Fibroblast of lung (primary cell): ENCODE data around the gene CDKAL1. TPM values are rescaled to one million over a fixed set of nuclear protein-coding genes. Genes with fewer than 3 reads are reported as not detected.

Source experiments
- DNase-seq, 2 donors: peaks; one replicate each; pipeline versions ENCODE4 v3.0.0 to v3.0.0-alpha.2; 2010; ENCODE audit warnings: low read depth in 2 of 2
- H2AFZ ChIP-seq: 2 replicates; pipeline ENCODE4 v1.5.1; 2012; ENCODE audit warnings: low read length, control low read depth, inconsistent platforms
- H3K27ac ChIP-seq: 2 replicates; pipeline ENCODE4 v1.5.1; 2011; ENCODE audit warnings: low read length, control low read depth; ENCODE audit not compliant: insufficient read depth
- H3K27me3 ChIP-seq: 2 replicates; pipeline ENCODE4 v1.5.1; 2011; ENCODE audit warnings: mild to moderate bottlenecking, low read length; ENCODE audit not compliant: control insufficient read depth, insufficient read depth
- H3K36me3 ChIP-seq: 2 replicates; pipeline ENCODE4 v1.5.1; 2011; ENCODE audit warnings: low read length; ENCODE audit not compliant: control insufficient read depth, insufficient read depth
- H3K4me1 ChIP-seq: 2 replicates; pipeline ENCODE4 v1.5.1; 2011; ENCODE audit warnings: low read length; ENCODE audit not compliant: control insufficient read depth, insufficient read depth; ENCODE audit errors: extremely low read depth
- H3K4me2 ChIP-seq: 2 replicates; pipeline ENCODE4 v1.5.1; 2011; ENCODE audit warnings: low read length, control low read depth; ENCODE audit not compliant: insufficient read depth; ENCODE audit errors: extremely low read depth
- H3K4me3 ChIP-seq, 4 experiments: fragments of 200-600 bp in 1 of 4; sonication (generic) in 1 of 4; replicated peaks in 1 of 4; 2 replicates each; pipeline ENCODE4 v1.5.1; 2011 to 2016; ENCODE audit warnings: low read length in 4 of 4, low read depth in 3 of 4, mild to moderate bottlenecking in 3 of 4, control low read depth in 2 of 4, inconsistent platforms in 1 of 4, mixed read lengths in 1 of 4; ENCODE audit not compliant: insufficient read depth in 1 of 4; ENCODE audit errors: control extremely low read depth in 1 of 4
- H3K79me2 ChIP-seq: 2 replicates; pipeline ENCODE4 v1.5.1; 2012; ENCODE audit warnings: mild to moderate bottlenecking, low read length, inconsistent platforms; ENCODE audit not compliant: control insufficient read depth, insufficient read depth
- H3K9ac ChIP-seq: 2 replicates; pipeline ENCODE4 v1.5.1; 2011; ENCODE audit warnings: mild to moderate bottlenecking, low read length, control low read depth; ENCODE audit not compliant: insufficient read depth
- H3K9me3 ChIP-seq: 2 replicates; pipeline ENCODE4 v1.5.1; 2012; ENCODE audit warnings: low read depth, low read length; ENCODE audit not compliant: control insufficient read depth, insufficient read depth
- H4K20me1 ChIP-seq: 2 replicates; pipeline ENCODE4 v1.5.1; 2011; ENCODE audit warnings: low read length; ENCODE audit not compliant: control insufficient read depth, insufficient read depth; ENCODE audit errors: extremely low read depth
- EZH2 ChIP-seq: IDR thresholded peaks from 2 replicates; pipeline ENCODE4 v1.5.1; 2012; ENCODE audit warnings: low read length, control low read depth, mild to moderate bottlenecking; ENCODE audit errors: missing control alignments
- polyA plus RNA-seq, 2 donors: library from polyadenylated mRNA; depleted of rRNA in 1 of 2; stranded (reverse) in 1 of 2; unstranded in 1 of 2; fragments of >200 nt; gene quantifications; 2 replicates each; pipeline ENCODE4 v1.2.1, GENCODE V29; 2011 to 2012; ENCODE audit warnings: missing spikeins in 1 of 2
- total RNA-seq: library from RNA; depleted of rRNA; stranded (reverse); fragments of >200 nt; gene quantifications from 2 replicates; pipeline ENCODE4 v1.2.1, GENCODE V29; 2014
- TF ChIP-seq, protein P1 (sequence below), 2 donors: IDR thresholded peaks in 1 of 2; conservative IDR thresholded peaks in 1 of 2; 1 replicate in 1 of 2; 2 replicates in 1 of 2; pipeline ENCODE4 v1.5.1; 2011 to 2012; ENCODE audit warnings: low read length in 2 of 2, control low read depth in 1 of 2, inconsistent platforms in 1 of 2, low read depth in 1 of 2, mild to moderate bottlenecking in 1 of 2

CDKAL1 gene
- total and polyA plus RNA-seq, 2 donors (not counting 1 experiment from before 2014, with no cell fraction given): 7.4 to 15.0 TPM

DNA sequence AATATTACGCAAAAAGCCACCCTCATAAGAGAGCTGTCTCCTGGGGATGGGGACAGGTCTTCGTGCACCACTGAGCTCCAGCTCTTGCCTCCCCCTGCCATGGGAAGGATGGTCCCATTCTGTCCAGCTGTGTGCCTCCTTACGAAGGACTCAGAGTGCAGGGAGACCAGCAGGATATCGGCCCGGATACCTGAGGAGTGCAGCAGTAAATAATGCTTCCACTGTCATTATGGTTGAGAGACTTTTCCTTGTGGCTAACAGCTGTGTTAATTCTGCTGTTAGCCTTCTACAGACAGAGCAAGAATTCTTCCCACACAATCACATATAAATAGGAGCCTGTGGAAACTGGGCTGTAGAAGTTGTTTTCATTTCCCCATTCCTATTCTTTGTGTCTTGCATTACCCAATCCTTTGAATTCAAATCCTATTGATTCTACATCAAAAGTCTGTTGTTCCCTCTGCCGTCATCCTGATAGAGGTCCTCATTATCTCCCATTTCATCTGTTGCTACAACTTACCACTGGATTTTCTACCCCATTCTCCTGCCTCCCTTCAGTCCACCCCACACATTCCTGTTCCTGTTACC, 694.7 kb downstream of the CDKAL1 start:
- Histone ChIP-seq H3K4me3 (no peak overlapping the region), H3K36me3 (no peaks in the 10 kb centered on the region), H3K79me2 (no peaks in the 10 kb centered on the region), H3K9ac (no peak overlapping the region), H2AFZ (no peak overlapping the region), H3K4me2 (no peak overlapping the region), H4K20me1 (no peaks in the 10 kb centered on the region), H3K4me1 (no peaks in the 10 kb centered on the region), H3K27me3 (no peaks in the 10 kb centered on the region), H3K9me3 (no peaks in the 10 kb centered on the region), H3K27ac (no peak overlapping the region)
- DNase-seq: no peak
- TF ChIP-seq EZH2: no peak
- TF ChIP-seq, protein P1, sequence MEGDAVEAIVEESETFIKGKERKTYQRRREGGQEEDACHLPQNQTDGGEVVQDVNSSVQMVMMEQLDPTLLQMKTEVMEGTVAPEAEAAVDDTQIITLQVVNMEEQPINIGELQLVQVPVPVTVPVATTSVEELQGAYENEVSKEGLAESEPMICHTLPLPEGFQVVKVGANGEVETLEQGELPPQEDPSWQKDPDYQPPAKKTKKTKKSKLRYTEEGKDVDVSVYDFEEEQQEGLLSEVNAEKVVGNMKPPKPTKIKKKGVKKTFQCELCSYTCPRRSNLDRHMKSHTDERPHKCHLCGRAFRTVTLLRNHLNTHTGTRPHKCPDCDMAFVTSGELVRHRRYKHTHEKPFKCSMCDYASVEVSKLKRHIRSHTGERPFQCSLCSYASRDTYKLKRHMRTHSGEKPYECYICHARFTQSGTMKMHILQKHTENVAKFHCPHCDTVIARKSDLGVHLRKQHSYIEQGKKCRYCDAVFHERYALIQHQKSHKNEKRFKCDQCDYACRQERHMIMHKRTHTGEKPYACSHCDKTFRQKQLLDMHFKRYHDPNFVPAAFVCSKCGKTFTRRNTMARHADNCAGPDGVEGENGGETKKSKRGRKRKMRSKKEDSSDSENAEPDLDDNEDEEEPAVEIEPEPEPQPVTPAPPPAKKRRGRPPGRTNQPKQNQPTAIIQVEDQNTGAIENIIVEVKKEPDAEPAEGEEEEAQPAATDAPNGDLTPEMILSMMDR (conservative IDR thresholded peaks at IDR 0.05 in 1 of 2, IDR thresholded peaks at IDR 0.05 in 1 of 2; ENCODE audit: low read depth in 1 of 2, low read length in 2 of 2): no peak

DNA sequence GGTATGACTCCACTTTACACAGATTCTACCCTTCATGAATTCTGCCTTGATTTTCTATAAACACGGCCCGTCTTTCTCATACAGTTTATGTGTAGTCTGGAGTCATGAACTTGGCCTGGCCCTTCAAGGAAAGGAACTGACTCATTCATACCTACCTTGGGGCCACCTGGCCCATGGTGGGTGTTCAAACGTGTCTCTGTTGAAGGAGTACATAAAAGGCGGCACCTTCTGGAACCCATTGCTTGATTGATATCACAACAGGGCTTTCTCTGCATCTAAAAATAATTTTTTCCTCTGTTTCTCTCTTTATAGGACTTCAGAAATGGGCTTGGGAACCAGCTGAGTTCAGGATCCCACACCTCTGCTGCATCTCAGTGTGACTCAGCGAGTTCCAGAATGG, 696.3 kb downstream of the CDKAL1 start:
- no peak for DNase-seq
- Histone ChIP-seq H3K4me1 (no peaks in the 10 kb centered on the region), H3K27me3 (no peaks in the 10 kb centered on the region), H3K36me3 (no peaks in the 10 kb centered on the region), H4K20me1 (no peaks in the 10 kb centered on the region), H3K4me3 (no peak overlapping the region), H3K27ac (no peak overlapping the region), H2AFZ (no peak overlapping the region), H3K79me2 (no peaks in the 10 kb centered on the region), H3K4me2 (no peak overlapping the region), H3K9me3 (no peaks in the 10 kb centered on the region), H3K9ac (no peak overlapping the region)
- TF ChIP-seq, protein P1 (conservative IDR thresholded peaks at IDR 0.05 in 1 of 2, IDR thresholded peaks at IDR 0.05 in 1 of 2; ENCODE audit: low read depth in 1 of 2, low read length in 2 of 2): no peak
- TF ChIP-seq EZH2: no peak

DNA sequence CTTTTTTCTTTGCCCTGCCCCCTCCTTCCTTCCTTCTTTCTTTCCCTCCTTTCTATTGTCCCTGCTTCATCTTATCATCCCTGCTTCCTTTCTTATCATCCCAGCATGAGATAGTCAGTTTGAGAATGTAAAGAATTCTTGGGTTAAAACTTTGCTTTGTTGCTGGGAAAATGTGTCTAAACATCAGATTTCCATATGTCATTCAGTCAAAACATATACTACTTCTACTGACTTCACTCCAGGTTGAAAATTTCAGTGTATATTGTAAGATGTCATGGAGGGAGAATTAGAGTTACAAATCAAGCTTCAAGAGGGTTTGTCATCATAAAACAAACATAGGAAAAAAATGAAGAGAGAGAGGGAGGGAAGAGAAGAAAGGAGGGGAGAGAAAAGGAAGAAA, 700.9 kb downstream of the CDKAL1 start:
- Histone ChIP-seq H3K79me2 (no peaks in the 10 kb centered on the region), H2AFZ (no peak overlapping the region), H3K9ac (no peak overlapping the region), H3K4me2 (no peak overlapping the region), H3K4me1 (no peaks in the 10 kb centered on the region), H3K27ac (no peak overlapping the region), H4K20me1 (no peaks in the 10 kb centered on the region), H3K27me3 (no peaks in the 10 kb centered on the region), H3K36me3 (no peaks in the 10 kb centered on the region), H3K9me3 (no peaks in the 10 kb centered on the region), H3K4me3 (no peak overlapping the region)
- no peak for DNase-seq
- TF ChIP-seq, protein P1 (conservative IDR thresholded peaks at IDR 0.05 in 1 of 2, IDR thresholded peaks at IDR 0.05 in 1 of 2; ENCODE audit: low read depth in 1 of 2, low read length in 2 of 2): no peak
- no peak for TF ChIP-seq EZH2
